Left lung (tissue), 14 donors: ENCODE results near the gene OOSP4B. TPM values are rescaled to one million over a fixed set of nuclear protein-coding genes. Genes with fewer than 3 reads are reported as not detected.
"Not testable (repeated sequence)": the region's sequence is repeated elsewhere in the genome, so short reads cannot be mapped to it uniquely, and the experiment has no call there.

Experiments used
- ATAC-seq: fragments of 200-7000 bp; cut with Tn5 transposase; one replicate; pipeline ENCODE4 v1.9.1; 2020; ENCODE audit warnings: moderate library complexity
- DNase-seq, 4 donors: peaks; one replicate each; pipeline ENCODE4 v3.0.0-alpha.2; 2013 to 2020
- H3K27ac ChIP-seq, 2 donors: fragments of 200-600 bp; sonication (generic) in 1 of 2; one replicate each; pipeline versions ENCODE4 v1.5.0 to v1.8.0; 2020 to 2021
- H3K27me3 ChIP-seq, 2 donors: fragments of 200-600 bp; sonication (generic) in 1 of 2; one replicate each; pipeline versions ENCODE4 v1.5.0 to v1.8.0; 2020 to 2021
- H3K36me3 ChIP-seq, 2 donors: fragments of 200-600 bp; sonication (generic) in 1 of 2; one replicate each; pipeline versions ENCODE4 v1.5.0 to v1.8.0; 2020 to 2021
- H3K4me1 ChIP-seq, 2 donors: fragments of 200-600 bp; one replicate each; pipeline ENCODE4 v1.8.0; 2021
- H3K4me3 ChIP-seq, 2 donors: fragments of 200-600 bp; sonication (generic) in 1 of 2; one replicate each; pipeline versions ENCODE4 v1.5.0 to v1.8.0; 2020 to 2021; ENCODE audit warnings: mild to moderate bottlenecking in 1 of 2
- H3K9me3 ChIP-seq, 2 donors: fragments of 200-600 bp; sonication (generic) in 1 of 2; one replicate each; pipeline versions ENCODE4 v1.5.0 to v1.8.0; 2020 to 2021
- intact Hi-C, 2 donors: fragments of 100-400 bp; cut with DNase I; formaldehyde crosslinking; loops; one replicate each; pipeline versions ENCODE4 v1.11.2 to v1.14.2; 2022
- long read RNA-seq, 12 donors: library from polyadenylated mRNA in 2 of 12; unstranded in 2 of 12; transcript quantifications; one replicate each; pipeline ENCODE4 v2.0.0 and lab custom pipeline, GENCODE V29; 2019 to 2026
- polyA plus RNA-seq, 6 donors: library from polyadenylated mRNA; unstranded; fragments of 120-200 nt; gene quantifications; one replicate each; pipeline ENCODE4 v1.2.1, GENCODE V29; 2013; ENCODE audit not compliant: insufficient read length in 6 of 6
- total RNA-seq, 2 donors: library from RNA; stranded (reverse); fragmentation: NEBNext Ultra II Directional; extraction: Animal tissue kit (Norgen Biotek cat#: 25700); gene quantifications; one replicate each; pipeline ENCODE4 v1.2.1, GENCODE V29; 2021
- TF ChIP-seq, protein P1 (sequence below), 2 donors: fragments of 200-600 bp; sonication (generic) in 1 of 2; IDR thresholded peaks; one replicate each; pipeline versions ENCODE4 v1.5.0 to v1.8.0; 2021; ENCODE audit warnings: antibody characterized with exemption in 2 of 2
- donor health status: DM: no; HTN: yes; CAD: no.
- donor health status: DM: no; HTN: no; CAD: no.

Gene OOSP4B
- total RNA-seq (not detected), polyA plus RNA-seq (not detected)
- long read RNA-seq, donor 1 = 0 reads
- long read RNA-seq, donor 2 = 0 reads
- long read RNA-seq, donor 3 = 0 reads
- long read RNA-seq, donor 4 = 0 reads
- long read RNA-seq, donor 5 = 0 reads
- long read RNA-seq, donor 6 = 0 reads
- long read RNA-seq, donor 7 = 0 reads
- long read RNA-seq, donor 8 = 0 reads
- long read RNA-seq, donor 9 = 0 reads
- long read RNA-seq, donor 10 = 0 reads
- long read RNA-seq, donor 11 = 0 reads
- long read RNA-seq, donor 12 = 0 reads

GRCh38 chr11:60016881-60017280, at the start of gene OOSP4B:
Gene OOSP4B, plus strand, starts transcription at chr11:60017181.
- TF ChIP-seq, protein P1, sequence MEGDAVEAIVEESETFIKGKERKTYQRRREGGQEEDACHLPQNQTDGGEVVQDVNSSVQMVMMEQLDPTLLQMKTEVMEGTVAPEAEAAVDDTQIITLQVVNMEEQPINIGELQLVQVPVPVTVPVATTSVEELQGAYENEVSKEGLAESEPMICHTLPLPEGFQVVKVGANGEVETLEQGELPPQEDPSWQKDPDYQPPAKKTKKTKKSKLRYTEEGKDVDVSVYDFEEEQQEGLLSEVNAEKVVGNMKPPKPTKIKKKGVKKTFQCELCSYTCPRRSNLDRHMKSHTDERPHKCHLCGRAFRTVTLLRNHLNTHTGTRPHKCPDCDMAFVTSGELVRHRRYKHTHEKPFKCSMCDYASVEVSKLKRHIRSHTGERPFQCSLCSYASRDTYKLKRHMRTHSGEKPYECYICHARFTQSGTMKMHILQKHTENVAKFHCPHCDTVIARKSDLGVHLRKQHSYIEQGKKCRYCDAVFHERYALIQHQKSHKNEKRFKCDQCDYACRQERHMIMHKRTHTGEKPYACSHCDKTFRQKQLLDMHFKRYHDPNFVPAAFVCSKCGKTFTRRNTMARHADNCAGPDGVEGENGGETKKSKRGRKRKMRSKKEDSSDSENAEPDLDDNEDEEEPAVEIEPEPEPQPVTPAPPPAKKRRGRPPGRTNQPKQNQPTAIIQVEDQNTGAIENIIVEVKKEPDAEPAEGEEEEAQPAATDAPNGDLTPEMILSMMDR (IDR thresholded peaks at IDR 0.05) = no peak
- no peak within 1 kb of the TSS for H3K4me3 ChIP-seq
- DNase-seq (no peak), ATAC-seq (no peak)
- peaks cover 0 to 4% of the 10 kb centered on the region in 2 donors for H3K9me3 ChIP-seq
- H3K27me3 ChIP-seq = no peaks in the 10 kb centered on the region
- no peak within 1 kb of the TSS for H3K27ac ChIP-seq
- H3K4me1 ChIP-seq = no peaks in the 10 kb centered on the region
- no peaks in the 10 kb centered on the region for H3K36me3 ChIP-seq
- intact Hi-C loops = no loop called here

- Histone ChIP-seq H3K4me3 (no peak overlapping the region), H3K27ac (no peak overlapping the region), H3K9me3 (no peaks in the 10 kb centered on the region), H3K36me3 (no peaks in the 10 kb centered on the region), H3K4me1 (no peaks in the 10 kb centered on the region), H3K27me3 (no peaks in the 10 kb centered on the region)
- ATAC-seq = no peak
- no peak for DNase-seq
- TF ChIP-seq, protein P1 (IDR thresholded peaks at IDR 0.05) = no peak
- intact Hi-C loops = no loop called here
These were observed 49.1 kb upstream of the OOSP4B start for GRCh38 chr11:59967677-59968394.

DNA sequence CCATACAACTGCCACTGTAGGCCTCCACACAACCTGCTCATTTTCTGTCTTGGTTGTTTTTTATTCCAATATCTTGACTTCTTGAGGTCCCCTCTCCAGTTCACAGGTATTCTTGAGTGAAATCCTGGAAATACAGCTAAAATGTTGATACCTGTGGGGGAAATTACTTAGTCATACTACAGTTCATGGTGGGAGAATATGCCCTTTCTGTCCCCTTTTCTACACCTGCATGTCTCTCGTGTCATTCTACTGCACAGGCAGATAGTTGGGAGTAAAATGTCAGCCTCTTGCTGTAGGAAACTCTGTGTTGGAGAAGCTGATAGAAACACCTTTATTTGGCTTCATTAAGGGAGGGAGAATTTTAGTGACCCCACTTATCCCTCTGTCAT, 48.6 kb upstream of the OOSP4B start:
- DNase-seq = no peak
- no peak for ATAC-seq
- H3K4me1 ChIP-seq = no peaks in the 10 kb centered on the region
- H3K36me3 ChIP-seq = no peaks in the 10 kb centered on the region
- intact Hi-C loops = no loop called here
- H3K4me3 ChIP-seq = no peak overlapping the region
- no peaks in the 10 kb centered on the region for H3K27me3 ChIP-seq
- H3K27ac ChIP-seq = no peak overlapping the region
- H3K9me3 ChIP-seq = no peaks in the 10 kb centered on the region
- TF ChIP-seq, protein P1 (IDR thresholded peaks at IDR 0.05) = no peak

DNA sequence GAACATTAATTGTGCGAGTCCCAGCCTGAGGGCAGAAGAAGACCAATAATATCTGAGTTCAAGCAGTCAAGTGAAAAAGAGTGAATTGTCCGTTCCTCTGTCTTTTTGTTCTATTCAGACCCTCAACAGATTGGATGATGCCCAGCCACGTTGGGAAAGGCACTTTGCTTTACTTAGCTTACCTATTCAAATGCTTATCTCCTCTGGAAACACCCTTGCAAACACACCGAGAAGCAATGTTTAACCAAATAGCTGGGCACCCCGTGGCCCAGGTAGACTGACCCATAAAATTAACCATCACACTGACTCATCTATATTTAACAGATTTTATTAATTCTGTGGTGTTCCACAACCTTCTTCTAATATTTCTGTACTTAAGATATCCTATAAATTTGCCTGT, 43.9 kb upstream of the OOSP4B start:
- intact Hi-C loops = no loop called here
- Histone ChIP-seq H3K4me1 (no peaks in the 10 kb centered on the region), H3K4me3 (no peak overlapping the region), H3K9me3 (no peaks in the 10 kb centered on the region), H3K27me3 (no peaks in the 10 kb centered on the region), H3K27ac (no peak overlapping the region), H3K36me3 (no peaks in the 10 kb centered on the region)
- no peak for DNase-seq
- TF ChIP-seq, protein P1 (IDR thresholded peaks at IDR 0.05) = no peak
- no peak for ATAC-seq

DNA sequence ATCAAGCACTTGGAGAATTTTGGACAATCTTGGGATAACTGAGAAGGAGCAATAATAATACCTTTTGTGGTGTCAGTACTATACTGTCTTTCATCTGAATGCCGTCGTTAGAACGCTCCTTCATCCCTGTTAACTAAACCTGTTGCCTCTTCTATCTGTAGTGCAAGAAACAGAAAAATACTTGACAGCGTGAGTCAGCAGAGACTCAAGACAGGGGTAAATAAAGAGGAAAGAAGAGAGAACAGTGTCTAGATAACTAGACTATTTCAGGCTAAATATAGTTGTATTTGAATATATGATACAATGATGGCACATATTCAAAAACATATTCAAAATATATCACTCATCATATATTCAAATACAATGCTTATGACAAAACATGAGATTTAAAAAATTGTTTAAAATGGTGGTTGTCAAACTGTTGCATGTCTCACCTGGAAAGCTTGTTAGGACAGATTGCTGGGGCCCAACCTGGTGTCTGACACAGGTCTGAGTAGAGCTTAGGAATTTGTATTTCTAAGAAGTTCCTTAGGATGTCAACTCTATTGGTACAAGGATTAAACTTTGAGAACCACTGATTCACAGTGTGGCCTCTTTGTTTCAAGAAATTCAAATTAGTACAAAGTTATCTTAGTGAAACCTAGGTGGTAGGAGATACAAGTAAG, 35.7 kb upstream of the OOSP4B start:
- ATAC-seq = no peak
- Histone ChIP-seq H3K4me3 (no peak overlapping the region), H3K36me3 (no peaks in the 10 kb centered on the region), H3K9me3 (no peaks in the 10 kb centered on the region), H3K27me3 (no peaks in the 10 kb centered on the region), H3K27ac (no peak overlapping the region), H3K4me1 (no peaks in the 10 kb centered on the region)
- no peak for DNase-seq
- TF ChIP-seq, protein P1 (IDR thresholded peaks at IDR 0.05) = no peak
- intact Hi-C loops = no loop called here

DNA sequence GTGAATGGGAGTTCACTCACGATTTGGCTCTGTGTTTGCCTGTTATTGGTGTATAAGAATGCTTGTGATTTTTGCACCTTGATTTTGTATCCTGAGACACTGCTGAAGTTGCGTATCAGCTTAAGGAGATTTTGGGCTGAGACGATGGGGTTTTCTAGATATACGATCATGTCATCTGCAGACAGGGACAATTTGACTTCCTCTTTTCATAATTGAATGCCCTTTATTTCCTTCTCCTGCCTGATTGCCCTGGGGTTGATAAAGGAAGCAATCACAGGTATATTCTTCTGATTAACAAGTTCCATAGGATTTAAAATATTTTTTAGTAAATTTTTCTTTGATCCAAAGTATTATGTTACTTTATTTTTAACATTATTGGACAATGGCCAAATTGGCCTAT, 34.9 kb upstream of the OOSP4B start:
- intact Hi-C loops, H3K36me3 ChIP-seq: not testable (repeated sequence)

More for the DNA sequence above, 34.9 kb upstream of the OOSP4B start:
- ATAC-seq, H3K27ac ChIP-seq, H3K4me3 ChIP-seq, H3K27me3 ChIP-seq, DNase-seq, H3K4me1 ChIP-seq, H3K9me3 ChIP-seq: not testable (repeated sequence)
